AG09309 (cell line): Measurements from ENCODE around the gene PPFIA4.

ENCODE experiments used
- DNase-seq: peaks from one replicate; pipeline ENCODE4 v3.0.0-alpha.2; 2010; ENCODE audit warnings: low read depth
- H3K4me3 ChIP-seq: 2 replicates; pipeline ENCODE4 v1.5.1; 2011; ENCODE audit warnings: mild to moderate bottlenecking, low read depth, low read length, moderate library complexity; ENCODE audit not compliant: control insufficient read depth
- CTCF ChIP-seq: IDR thresholded peaks from 2 replicates; pipeline ENCODE4 v1.5.1; 2011; ENCODE audit warnings: mild to moderate bottlenecking, low read depth, low read length, inconsistent platforms; ENCODE audit not compliant: insufficient read depth, control insufficient read depth; ENCODE audit errors: missing control alignments

The PPFIA4 gene

GRCh38 chr1:203086992-203087763 lies 60.9 kb downstream of the PPFIA4 start:
- no peak for DNase-seq
- H3K4me3 ChIP-seq: no peak overlapping the region
- no peak for TF ChIP-seq CTCF

GRCh38 chr1:203088441-203088840 lies 62.1 kb downstream of the PPFIA4 start:
- no peak for TF ChIP-seq CTCF
- H3K4me3 ChIP-seq: no peak overlapping the region
- no peak for DNase-seq

- no peak for TF ChIP-seq CTCF
- no peak overlapping the region for H3K4me3 ChIP-seq
- no peak for DNase-seq
These were observed 62.8 kb downstream of the PPFIA4 start for GRCh38 chr1:203089001-203089650.

GRCh38 chr1:203089651-203090045 lies 63.4 kb downstream of the PPFIA4 start:
- no peak for DNase-seq
- no peak for TF ChIP-seq CTCF
- no peak overlapping the region for H3K4me3 ChIP-seq

- no peak overlapping the region for H3K4me3 ChIP-seq
- TF ChIP-seq CTCF: no peak
These were observed 64.3 kb downstream of the PPFIA4 start for GRCh38 chr1:203090421-203091198.

GRCh38 chr1:203091199-203091477 lies 64.8 kb downstream of the PPFIA4 start:
- TF ChIP-seq CTCF: no peak

More at GRCh38 chr1:203090421-203091198, 64.3 kb downstream of the PPFIA4 start:
- DNase-seq: no peak

More at GRCh38 chr1:203091199-203091477, 64.8 kb downstream of the PPFIA4 start:
- no peak for DNase-seq
- no peak overlapping the region for H3K4me3 ChIP-seq
